HG02763 (cell line): Measurements from ENCODE around the gene CNTN4.
"Not testable (repeated sequence)": the region's sequence is repeated elsewhere in the genome, so short reads cannot be mapped to it uniquely, and the experiment has no call there.

Experiments used
- ATAC-seq: cut with Tn5 transposase; IDR thresholded peaks from one replicate; pipeline ENCODE4 v1.9.1; 2021; ENCODE audit warnings: mild to moderate bottlenecking, moderate library complexity; ENCODE audit not compliant: unreplicated experiment

The CNTN4 gene

DNA sequence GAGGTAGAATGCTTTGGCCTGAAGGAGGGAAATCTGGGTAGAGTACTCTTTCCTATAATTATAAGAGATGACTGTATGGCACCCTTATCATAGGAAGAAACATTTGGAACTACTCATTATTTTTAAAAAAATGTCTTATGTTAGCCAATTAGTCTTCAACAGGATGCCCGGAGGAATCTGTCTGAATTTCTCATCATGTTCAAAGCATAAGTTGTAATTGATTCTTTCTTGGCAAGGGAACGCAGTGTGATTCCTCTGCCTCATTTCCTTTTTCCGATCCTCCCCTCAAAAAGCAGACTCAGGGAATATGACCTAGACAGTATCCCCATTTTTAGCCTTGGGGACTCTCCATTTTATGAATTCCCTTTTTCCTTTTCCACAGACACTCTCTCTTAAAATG is 846.5 kb downstream of the CNTN4 start:
- no peak for ATAC-seq

DNA sequence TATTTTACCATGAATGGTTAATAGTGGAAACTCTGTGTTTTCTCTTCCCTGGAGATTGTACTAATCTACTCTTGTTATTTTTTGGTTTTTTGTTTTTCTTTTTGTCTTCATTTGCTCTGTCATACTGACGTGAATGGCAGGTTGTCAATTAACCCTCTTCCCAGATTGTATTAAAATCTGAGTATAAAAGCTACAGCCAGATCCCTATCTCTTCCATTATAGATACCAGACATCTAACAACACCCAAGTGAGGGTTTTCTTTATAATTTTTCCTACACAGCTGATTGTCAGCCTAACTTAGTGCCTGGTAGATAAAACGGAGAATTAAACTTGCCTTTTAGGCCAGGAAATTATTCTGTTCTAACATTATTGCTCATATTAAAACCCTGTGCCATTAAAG is 848.9 kb downstream of the CNTN4 start:
- no peak for ATAC-seq

DNA sequence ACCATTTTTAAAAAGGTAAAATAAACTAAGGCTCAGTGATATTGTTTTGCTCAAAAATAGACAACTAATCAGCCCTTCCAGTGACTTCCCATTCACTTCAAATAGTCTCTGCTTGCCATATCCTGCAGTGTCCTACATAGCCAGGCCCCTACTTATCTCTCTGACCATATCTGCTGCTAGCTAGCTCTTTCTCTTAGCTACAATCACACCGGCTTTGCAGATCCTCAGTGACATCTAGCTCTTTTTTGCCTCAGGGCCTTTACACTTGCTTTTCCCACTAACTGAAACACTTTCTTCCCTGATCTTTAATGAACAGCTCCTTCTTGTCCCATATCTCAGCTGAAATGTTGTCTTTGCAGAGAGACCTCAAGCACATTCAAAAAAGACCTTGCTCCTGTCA is 850.2 kb downstream of the CNTN4 start:
- ATAC-seq = no peak

- ATAC-seq = no peak
These were observed 851.5 kb downstream of the CNTN4 start for GRCh38 chr3:2950159-2950558.

DNA sequence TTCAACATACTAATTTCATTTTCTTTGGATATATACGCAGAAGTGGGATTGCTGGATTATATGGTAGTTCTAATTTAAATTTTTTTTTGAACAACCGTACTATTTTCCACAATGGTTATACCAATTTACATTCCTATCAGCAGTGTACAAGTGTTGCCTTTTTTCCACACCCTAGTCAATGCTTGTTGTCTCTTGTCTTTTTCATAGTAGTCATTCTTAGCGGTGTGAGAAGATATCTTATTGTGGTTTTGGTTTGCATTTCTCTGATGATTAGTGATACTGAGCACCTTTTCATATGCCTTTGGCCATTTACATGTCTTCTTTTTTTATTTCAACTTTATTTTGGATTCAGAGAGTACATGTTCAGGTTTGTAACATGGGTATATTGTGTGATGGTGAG is 858.4 kb downstream of the CNTN4 start:
- ATAC-seq = no peak

GRCh38 chr3:2958551-2958950 is 859.9 kb downstream of the CNTN4 start:
- no peak for ATAC-seq

DNA sequence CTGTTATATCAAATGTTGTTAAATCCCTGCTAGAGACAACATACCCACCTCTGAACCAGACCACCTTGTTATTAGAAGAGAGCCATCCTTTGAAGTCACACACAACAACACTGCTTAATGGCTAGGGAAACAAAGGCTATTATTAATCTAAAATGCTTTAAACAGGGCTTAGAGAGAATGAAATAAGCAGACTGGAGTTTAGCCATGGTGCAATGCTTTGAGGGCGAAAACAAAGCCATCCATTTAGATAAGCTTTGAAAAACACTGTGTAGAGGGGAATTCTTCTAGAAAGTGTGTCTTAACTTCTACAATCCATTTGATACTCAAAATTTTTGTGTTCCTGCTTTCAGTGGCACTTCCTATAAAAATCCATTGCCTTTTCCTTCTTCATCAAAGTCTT is 862.9 kb downstream of the CNTN4 start:
- no peak for ATAC-seq

DNA sequence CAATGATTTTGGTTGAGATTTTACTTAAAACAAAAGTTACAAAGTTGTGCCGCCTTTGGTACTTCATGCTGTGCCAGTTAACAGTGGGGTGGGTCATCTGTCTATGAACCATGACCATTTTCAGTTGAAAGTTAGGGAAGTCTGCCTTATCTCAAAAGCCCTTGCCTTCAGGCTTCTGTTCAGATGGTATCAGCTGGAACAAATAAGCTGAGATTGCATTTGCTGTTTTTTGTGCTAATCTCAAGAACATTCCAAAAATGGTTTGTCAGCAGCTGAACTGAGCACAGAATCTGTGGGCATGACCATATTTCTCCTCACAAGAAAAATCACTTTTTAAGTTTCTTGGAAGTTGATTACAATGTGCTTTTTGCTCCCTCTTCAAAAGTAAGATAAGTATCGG is 869.2 kb downstream of the CNTN4 start:
- ATAC-seq = no peak

- ATAC-seq = no peak
These were observed 869.8 kb downstream of the CNTN4 start for GRCh38 chr3:2968475-2968874.

DNA sequence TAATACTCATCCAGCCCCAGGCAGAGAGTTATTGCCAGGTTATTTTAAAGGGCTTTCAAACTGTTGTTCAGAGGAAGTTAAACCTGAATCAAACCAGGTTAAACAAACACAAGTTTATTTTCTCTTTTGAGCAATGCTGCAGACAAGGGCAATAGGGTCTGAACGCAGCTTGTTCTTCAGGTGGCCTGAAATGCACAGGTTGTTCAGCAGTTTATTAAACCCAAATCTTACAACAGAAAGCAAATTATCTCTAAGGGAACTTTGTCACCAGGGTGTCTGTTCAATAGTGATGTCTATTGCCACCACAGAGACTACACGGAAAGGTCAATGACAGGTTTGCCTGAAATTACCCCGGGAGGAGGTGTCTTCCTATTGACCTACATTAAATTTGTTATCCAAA is 877.5 kb downstream of the CNTN4 start:
- no peak for ATAC-seq

- ATAC-seq = no peak
These were observed 878.1 kb downstream of the CNTN4 start for GRCh38 chr3:2976796-2977195.

DNA sequence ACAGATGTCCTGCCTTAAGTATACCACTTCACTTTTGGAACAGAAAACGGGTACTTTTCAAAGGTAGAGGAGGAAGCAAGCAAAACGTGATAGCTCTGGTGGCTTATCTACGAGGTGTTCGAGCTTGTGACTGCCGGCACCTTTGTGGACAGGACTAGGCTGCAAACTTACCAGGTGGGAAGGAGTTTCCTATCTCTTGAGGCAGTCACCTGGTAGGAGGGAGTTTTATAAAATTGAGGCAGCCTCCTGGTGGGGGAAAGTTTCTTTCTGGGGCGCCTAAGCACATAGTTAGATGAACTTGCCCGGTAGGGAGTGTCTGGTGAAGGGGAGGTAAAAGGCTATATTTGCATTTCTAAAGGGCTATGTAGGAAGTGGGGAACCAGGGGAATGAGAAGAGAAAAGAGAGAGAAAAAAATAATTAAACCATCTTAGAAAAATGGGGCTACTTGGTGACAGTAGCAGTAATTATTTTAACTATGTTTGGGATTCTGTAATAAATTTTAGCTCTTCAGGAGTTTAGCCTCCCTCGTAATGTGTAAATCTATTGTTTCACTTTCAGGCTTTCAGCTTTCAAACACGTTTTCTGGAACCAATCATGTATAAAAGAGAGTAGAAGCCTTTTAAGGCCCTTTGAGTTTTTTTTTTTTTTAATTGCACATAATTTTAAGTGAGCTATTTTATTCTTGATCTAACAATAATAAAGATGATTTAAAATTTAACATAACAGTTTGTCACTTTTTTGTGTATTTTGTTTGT is 880.5 kb downstream of the CNTN4 start:
- ATAC-seq = no peak

- no peak for ATAC-seq
These were observed 885.6 kb downstream of the CNTN4 start for GRCh38 chr3:2984005-2984830.

GRCh38 chr3:2984831-2985220 is 886.2 kb downstream of the CNTN4 start:
- no peak for ATAC-seq

DNA sequence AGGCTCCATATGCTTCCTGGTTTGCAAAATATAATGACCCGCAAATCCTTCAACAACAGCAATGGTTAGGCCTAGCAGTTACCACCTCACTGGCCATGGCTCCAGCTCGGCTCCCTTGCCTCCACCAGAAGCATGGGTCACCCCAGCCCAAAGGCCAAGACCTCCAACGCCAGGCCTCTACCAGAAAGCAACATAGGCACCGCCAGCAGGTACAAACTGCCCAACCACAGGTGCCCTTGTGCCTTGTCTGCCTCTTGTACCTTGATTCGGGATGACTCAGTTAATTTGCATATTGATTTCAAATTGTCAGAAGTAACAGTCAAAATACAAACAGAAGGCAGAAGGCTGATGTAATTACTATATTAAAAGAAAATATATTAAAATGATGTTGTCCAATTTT is 886.8 kb downstream of the CNTN4 start:
- no peak for ATAC-seq

DNA sequence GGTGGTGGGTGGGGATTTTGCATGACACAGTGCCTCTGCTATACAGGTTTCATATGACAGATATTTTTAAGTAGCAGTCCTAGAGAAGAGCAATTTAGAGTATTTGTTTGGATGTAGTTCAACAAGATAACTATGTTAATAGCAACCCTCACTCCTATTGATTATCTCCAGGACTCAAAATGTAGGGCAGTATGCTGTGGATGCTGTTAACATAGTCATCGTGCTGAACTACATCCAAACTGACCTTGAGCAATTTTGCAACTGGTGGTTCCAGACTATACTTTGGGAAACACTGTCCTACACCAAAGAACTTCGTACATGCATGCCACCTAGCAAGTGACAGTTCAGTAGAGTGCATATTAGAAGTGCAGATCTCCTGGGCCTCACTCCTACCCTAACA is 893.9 kb downstream of the CNTN4 start:
- no peak for ATAC-seq

DNA sequence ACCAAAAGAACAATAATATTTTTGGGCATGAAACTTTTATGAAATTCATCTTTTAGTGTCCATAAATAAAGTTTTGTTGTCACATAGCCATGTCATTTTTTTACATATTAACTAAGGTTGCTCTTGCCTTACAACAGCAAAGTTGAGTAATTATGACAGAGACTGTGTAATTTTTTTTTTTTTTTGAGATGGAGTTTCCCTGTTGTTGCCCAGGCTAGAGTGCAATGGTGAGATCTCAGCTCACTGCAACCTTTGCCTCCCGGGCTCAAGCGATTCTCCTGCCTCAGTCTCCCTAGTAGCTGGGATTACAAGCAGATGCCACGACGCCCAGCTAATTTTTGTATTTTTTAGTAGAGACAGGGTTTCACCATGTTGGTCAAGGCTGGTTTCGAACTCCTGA is 894.5 kb downstream of the CNTN4 start:
- not testable (repeated sequence) for ATAC-seq

GRCh38 chr3:2993736-2994135 is 895.1 kb downstream of the CNTN4 start:
- ATAC-seq = no peak

DNA sequence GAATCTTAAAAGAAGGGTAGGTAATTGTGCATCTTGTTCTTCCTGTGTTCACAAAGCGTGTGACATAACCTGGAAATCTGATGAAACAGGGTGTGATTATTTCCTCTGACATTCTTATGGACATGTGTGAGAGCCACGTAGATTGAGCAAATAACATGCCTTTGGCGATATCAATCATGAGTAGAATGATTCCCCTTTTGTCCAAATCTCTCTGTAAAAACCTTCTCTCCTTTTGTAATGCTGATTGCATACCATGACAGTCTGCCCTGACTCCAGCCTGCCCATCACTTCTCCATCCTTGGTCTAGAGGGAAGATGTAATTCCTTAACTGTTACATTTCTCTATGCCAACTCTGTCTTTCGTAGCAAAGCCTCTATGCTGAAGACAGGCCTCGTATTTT is 896.5 kb downstream of the CNTN4 start:
- no peak for ATAC-seq

DNA sequence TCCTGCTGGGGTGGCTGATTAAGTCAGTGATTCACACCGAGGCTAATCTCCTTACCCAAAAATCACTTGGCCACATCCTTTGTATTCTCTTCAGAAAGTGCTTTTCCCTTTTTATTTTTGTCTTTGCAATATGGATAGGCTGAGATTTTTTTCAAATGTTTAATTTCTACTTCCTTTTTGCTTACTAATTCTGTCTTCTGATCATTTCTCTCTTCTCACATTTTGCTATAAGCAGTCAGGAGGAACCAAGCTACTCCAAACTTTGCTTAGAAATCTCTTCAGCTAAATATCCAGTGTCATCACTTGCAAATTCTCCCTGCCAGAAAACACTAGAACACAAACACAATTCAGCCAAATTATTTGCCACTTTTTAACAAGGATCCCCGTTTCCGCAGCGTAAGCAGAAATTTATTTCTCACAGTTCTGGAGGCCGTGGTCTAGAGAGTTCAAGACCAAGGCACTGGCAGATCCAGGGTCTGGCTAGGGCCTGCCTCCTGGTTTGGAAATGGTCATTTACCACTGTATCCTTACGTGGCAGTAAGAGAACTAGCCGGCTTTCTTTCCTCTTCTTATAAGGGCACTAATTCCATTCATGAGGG is 906.6 kb downstream of the CNTN4 start:
- ATAC-seq = no peak

- no peak for ATAC-seq
These were observed 914.8 kb downstream of the CNTN4 start for GRCh38 chr3:3013317-3014052.
